Measurements from ENCODE around the gene PDE11A. TPM values are rescaled to one million over a fixed set of nuclear protein-coding genes. Genes with fewer than 3 reads are reported as not detected.

Gene PDE11A
- total and polyA plus RNA-seq, 2 of the 13 experiments (the other 11 are each of a cell fraction or from before 2014, with no cell fraction given) = 1.2 to 1.7 TPM

GRCh38 chr2:177712462-177712861 is 360.1 kb downstream of the PDE11A start:
- no peak for ATAC-seq
- no peaks in the 10 kb centered on the region for H4K20me1 ChIP-seq (ENCODE audit: insufficient read depth, low read length)
- DNase-seq (ENCODE audit: low spot score) = no peak
- no peaks in the 10 kb centered on the region for H3K79me2 ChIP-seq (ENCODE audit: insufficient read depth, low read length)
- in situ Hi-C loops (cut with HindIII; ENCODE audit: extremely low pct_ligation_motif_present, low pct_unique_long_range_greater_than_20kb) = no loop called here
- H3K9me3 ChIP-seq (ENCODE audit: low read length) = no peaks in the 10 kb centered on the region
- no peak overlapping the region for H3K4me3 ChIP-seq (replicated peaks in 1 of 3; ENCODE audit: insufficient read depth in 1 of 3, low read depth in 2 of 3, low read length in 3 of 3)
- H3K4me1 ChIP-seq (ENCODE audit: insufficient read depth, low read length) = no peaks in the 10 kb centered on the region
- TF ChIP-seq MBNL3 (CRISPR knock-in tag; conservative IDR thresholded peaks at IDR 0.05) (no peak), ZNF274 (CRISPR knock-in tag; IDR thresholded peaks at IDR 0.05) (no peak), ZSCAN25 (CRISPR knock-in tag; IDR thresholded peaks at IDR 0.05) (no peak), SP140L (CRISPR knock-in tag; IDR thresholded peaks at IDR 0.05; ENCODE audit: borderline replicate concordance) (no peak), UBTF (CRISPR knock-in tag; IDR thresholded peaks at IDR 0.05) (no peak), MLX (CRISPR knock-in tag; IDR thresholded peaks at IDR 0.05) (no peak), CHD2 (IDR thresholded peaks at IDR 0.05; ENCODE audit: low read depth, low read length) (no peak), ETS1 (CRISPR knock-in tag; IDR thresholded peaks at IDR 0.05) (no peak), ZNF800 (CRISPR knock-in tag; IDR thresholded peaks at IDR 0.05) (no peak), TGIF2 (CRISPR knock-in tag; IDR thresholded peaks at IDR 0.05) (no peak), GPN1 (CRISPR knock-in tag; IDR thresholded peaks at IDR 0.05; ENCODE audit: borderline replicate concordance) (no peak), CSRNP1 (CRISPR knock-in tag; IDR thresholded peaks at IDR 0.05) (no peak), ZNF792 (CRISPR knock-in tag; IDR thresholded peaks at IDR 0.05) (no peak), PPARG (CRISPR knock-in tag; conservative IDR thresholded peaks at IDR 0.05) (no peak), PATZ1 (CRISPR knock-in tag; IDR thresholded peaks at IDR 0.05) (no peak), ZNF230 (CRISPR knock-in tag; IDR thresholded peaks at IDR 0.05) (no peak)
- no peaks in the 10 kb centered on the region for H3K27me3 ChIP-seq (ENCODE audit: control insufficient read depth in 1 of 2, insufficient read depth in 2 of 2, low read length in 2 of 2)
- intact Hi-C loops (cut with micrococcal nuclease; ENCODE audit: unreplicated experiment) = no loop called here
- no TSS peak for BruUV-seq (replicated peaks)
- POLR2A ChIA-PET = no interaction called here
- H2AFZ ChIP-seq (ENCODE audit: low read length) = no peak overlapping the region
- 51% methylated on average over 1 of the region's 1 CpG for WGBS (ENCODE audit: low lambda C conversion rate)
- H3K4me2 ChIP-seq (ENCODE audit: low read depth, low read length) = no peak overlapping the region
- H3K27ac ChIP-seq (ENCODE audit: extremely low read length, insufficient read depth, low read length) = no peak overlapping the region
- no peaks in the 10 kb centered on the region for H3K36me3 ChIP-seq (replicated peaks in 1 of 2; ENCODE audit: control insufficient read depth in 1 of 2, insufficient read depth in 2 of 2, low read length in 2 of 2)
- no peak overlapping the region for H3K9ac ChIP-seq (ENCODE audit: insufficient read depth, low read depth, low read length)
- no peak for FAIRE-seq
- CTCF ChIA-PET (ENCODE audit: low intra/inter-chr PET ratio, low total read pairs) = no interaction called here
